AG20443 (cell line): Measurements from ENCODE around the gene ACO2.
"Not testable (repeated sequence)": the region's sequence is repeated elsewhere in the genome, so short reads cannot be mapped to it uniquely, and the experiment has no call there.

Source experiments
- DNase-seq: peaks from one replicate; pipeline ENCODE4 v3.0.0; 2012; ENCODE audit warnings: low spot score, mixed read lengths

Gene ACO2

DNA sequence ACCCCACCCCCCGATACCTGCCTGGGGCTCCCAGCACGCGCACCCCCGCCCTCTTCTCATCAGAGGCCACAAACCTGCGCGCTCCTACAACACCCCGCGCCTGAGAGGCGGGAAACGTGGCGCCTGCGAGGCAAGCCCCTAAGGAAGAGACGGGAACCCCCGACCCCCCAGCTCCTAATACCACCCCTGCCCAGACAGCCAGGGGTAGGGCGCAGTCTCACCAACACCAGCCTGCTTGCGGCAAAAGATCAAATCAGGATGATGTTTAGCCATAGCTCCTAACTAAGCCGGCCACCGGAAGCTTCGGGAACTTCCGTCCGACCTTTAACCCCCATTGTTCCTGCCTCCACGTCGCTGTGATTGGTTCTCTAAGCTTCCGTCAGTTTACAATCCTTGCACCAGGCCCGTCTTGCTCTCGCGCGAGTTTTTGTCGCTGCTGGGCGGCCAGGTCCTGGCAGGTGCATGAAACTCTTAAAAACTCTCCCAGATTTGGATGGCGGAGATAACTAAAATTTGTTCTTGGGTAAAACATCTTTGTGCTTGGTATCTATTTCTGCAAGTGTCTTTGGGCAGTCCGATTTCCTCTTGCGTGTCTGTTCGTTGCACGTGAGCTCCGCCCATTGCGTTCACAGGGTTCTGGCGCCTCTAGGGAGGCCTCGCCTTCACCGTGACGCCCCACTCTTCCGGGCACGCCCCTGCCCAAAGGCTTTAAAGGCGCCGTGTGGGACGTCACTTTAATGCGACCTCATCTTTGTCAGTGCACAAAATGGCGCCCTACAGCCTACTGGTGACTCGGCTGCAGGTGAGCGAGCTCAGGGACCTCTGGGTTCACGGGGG lies at the start of gene ACO2, which contains the start of gene PHF5A:
TSS of gene ACO2 (plus strand) at position 737 of the 837 bp plus-strand sequence. CDS start at position 767, 30 bp downstream.
TSS of gene PHF5A (minus strand) at position 312 of the 837 bp plus-strand sequence. CDS start at position 273, 39 bp downstream.
- DNase-seq, result peak; percentile 96

DNA sequence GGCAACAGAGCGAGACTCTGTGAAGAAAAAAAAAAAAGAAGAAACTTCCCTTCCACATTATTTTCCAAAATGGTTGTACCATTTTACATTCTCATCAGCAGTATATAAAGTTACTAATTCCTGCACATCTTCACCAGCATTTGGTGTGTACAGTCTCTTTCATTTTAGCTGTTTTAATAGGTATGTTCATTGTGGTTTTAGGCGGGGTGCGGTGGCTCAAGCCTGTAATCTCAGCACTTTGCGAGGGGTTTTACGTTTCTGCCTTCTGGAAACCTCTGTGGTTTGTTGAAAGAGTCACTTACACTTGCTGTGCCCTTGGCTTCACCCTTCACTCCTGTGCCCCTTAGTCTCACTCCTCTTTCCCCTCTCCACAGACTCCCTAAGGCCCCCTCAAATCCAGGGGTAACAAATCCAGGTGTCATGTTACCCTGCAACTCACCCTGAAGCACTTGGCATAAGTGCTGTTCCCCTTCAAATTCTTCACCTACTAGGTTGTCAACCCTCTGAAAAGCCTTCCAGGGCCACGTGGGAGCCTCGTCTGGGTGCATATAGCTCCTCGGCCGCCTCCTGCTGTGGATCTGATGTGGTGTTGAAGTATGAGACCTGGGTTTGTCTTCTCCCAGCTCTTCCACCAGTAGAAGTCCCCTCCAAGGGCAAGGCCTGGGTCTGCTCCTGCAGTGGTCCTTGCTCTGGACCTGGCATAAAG lies 43.1 kb upstream of the ACO2 start:
- DNase-seq, result no peak

DNA sequence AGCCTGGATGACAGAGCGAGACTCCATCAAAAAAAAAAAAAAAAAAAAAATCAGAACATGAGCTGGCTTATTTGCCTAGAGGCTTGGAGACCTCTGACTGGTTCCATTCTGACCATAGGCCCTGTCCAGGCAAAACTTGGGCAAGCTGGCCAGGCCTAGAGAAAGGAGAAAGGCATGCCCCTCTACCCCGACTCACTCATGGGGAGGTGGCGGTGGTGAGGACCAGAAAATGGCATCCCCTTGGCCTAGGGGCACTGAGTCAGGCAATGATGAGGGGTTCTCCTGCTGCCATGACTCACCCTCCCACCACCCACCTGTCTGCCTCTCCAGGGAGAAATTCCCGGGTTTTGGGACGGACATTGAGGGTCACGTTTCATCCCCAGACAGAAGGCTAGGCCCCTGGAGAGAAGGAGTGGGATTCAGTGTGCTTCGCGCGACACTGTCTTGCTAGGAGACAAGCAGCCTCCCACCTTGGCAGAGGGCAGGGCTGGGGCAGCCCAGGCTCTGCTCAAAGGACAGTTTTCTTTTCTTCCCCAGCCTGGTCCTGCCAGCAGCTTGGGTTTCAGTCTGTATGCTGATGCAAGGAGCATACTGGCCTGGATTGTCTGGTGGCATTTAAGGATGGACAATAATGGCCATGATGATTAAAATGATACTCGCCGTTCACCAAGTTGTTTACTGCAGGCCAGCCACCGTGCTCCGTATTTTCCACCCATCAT lies 39.5 kb upstream of the ACO2 start:
- DNase-seq, result no peak

DNA sequence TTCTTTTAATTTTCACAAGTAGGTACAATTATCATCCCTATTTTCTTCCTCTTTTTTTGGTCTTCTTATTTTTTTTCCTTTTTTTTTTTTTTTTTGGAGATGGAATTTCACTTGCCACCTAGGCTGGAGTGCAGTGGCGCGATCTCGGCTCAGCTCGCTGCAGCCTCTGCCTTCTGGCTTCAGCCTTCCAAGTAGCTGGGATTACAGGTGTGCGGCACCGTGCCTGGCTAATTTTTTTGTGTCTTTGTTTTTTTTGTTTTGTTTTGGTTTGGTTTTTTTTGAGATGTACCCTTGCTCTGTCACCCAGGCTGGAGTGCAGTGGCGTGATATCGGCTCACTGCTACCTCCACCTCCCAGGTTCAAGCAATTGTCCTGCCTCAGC lies 39.0 kb upstream of the ACO2 start:
- no peak for DNase-seq

DNA sequence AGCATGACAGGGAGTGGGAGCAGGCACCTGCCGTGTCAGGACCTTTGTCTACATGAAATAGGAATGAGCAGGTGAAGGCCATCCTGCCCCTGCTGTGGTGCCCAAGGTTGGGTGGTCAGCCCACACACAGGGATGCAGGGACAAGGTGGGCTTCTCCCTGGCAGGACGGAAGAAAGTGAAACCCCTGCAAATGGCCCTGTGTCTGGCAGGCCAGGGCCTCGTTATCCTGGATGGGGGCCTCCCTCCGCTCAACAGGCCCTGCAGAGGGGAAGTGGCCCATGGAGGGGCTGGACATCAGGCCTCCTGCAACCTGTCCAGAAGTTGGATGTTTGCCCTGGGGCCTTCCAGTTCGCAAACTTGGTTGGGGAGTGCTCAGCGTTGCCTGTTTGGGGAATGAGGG lies 37.3 kb upstream of the ACO2 start:
- no peak for DNase-seq

DNA sequence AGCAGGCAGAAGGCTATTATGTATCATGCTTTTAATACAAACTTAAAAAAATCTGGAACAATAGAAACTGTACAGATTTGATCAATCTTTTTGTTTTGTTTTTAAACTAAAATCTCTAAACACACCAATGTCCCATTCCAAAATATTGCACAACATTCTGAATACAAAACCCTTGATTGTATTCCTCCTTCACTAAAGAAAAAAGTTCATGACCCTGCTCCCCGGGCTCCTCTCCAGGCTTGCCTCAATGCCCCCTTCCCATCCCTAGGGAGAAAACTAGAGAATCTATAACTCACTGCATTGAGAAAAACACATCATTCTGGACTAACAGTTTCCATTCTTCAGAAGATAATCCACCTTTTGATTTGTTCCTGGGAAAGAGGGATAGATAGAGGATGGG lies 35.4 kb upstream of the ACO2 start:
- not testable (repeated sequence) for DNase-seq

DNA sequence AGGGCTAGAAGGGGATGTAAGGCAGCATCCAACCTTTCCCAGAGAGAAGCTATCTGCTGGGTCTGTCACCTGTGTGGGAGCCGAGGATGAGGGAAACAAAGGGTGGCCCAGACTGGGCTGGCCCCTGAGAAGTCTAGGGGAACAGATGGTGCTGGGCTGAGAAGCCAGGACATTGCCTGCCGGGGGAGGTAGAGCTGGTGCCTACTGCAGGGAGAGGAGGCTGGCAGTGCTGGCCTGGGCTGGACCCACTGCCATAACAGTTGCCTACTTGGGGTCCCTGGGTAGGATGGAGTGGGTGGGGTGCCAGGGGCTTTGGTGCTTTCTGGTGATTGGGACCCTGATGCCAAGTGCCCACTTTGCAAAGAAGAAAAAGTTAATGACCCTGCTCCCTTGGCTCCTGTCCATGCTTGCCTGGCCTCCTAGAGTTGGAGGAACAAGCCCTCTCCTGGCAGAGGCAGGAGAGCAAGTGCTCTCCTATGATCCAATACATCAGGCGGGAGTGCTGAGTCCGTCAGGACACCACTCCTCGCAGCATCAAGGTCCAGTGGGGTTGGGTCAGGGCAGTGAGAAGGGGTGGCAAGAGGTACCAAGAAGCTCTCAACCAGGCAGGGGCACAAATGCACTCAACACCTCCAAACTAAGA lies 34.4 kb upstream of the ACO2 start:
- not testable (repeated sequence) for DNase-seq

DNA sequence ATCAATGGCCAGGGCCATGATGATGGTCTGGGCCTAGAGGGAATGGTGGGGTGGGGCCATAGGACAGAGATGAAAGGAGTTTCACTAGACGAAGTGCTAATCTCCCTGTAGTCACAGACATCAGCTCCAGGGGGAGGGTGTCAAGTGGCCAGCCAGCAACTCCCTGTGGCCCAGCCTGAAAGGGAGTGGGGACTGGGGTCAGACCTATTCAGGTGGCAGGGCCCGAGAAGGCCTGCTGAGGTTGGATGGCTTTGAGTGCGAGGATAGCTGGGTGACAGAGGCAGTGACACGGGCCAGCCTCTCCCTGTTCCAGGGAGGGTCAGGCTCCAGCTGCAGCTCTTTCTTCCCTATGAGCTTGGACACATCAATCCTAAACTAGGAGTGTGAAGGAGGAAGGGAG lies 33.4 kb upstream of the ACO2 start:
- no peak for DNase-seq

DNA sequence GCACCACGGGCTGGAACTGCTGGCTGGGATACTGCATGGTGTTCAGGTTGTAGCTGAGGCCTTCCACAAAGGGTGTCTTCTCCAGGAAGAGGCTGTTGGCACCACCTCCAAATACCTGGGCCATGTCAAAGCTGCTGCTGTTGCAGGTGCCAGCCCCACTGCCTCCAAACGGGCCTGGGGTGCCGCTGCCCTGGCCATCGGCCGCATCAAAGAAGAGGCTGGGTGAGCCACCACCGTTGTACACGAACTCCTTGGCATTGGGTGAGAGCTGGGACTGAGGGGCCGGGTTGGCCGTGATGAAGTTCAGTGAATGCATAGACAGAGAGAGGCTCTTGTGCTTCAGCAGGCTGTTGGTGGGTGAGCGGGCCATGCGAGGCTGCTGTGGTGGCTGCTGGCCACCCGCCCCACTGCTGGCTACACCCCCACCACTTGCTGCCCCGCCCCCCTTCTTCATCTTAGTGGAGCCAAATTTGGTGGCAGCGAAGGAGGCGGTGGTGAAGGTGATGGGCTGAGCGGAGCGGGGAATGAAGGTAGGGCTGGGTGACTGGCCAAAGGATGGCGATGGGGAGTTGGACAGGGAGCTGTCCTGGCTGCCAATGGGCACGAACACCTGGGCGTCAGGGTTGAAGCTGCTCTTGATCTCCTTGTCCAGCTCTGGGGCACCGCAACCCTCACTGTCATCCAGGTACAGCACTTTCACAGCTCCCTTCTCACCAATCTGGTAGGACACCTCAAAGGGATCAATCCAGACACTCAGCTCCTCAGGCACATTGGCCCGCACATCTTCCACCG lies 32.4 kb upstream of the ACO2 start:
- DNase-seq, result no peak

DNA sequence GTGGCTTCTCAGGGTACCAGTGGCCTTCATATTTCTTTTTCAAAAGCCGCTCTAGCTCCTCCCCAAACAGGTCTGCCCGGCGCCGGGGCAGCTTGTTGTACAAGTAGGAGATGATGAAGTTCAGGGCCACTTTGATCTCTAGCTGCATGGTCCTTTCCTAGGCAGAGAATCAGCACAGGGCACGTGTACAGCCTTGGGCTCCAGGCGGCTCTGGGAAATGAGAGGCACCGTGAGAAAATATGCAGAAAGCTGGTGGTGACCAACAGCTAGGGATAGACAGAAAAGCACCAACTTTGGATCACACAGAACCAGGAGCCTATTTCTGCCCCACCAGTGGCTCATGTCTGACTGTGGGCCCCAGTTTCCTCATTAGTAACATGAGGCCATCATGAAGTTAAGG lies 31.7 kb upstream of the ACO2 start:
- DNase-seq, result no peak

DNA sequence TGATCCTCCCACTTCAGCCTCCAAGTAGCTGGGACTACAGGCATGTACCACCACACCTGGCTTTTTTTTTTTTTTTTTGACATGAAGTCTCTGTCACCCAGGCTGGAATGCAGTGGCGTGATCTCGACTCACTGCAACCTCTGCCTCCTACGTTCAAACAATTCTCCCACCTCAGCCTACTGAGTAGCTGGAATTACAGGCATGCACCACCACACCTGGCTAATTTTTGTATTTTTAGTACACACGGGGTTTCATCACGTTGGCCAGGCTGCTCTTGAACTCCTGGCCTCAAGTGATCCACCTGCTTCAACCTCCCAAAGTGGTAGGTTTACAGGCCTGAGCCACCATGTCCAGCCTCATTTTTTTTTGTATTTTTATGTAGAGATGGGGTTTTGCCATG lies 28.4 kb upstream of the ACO2 start:
- not testable (repeated sequence) for DNase-seq

DNA sequence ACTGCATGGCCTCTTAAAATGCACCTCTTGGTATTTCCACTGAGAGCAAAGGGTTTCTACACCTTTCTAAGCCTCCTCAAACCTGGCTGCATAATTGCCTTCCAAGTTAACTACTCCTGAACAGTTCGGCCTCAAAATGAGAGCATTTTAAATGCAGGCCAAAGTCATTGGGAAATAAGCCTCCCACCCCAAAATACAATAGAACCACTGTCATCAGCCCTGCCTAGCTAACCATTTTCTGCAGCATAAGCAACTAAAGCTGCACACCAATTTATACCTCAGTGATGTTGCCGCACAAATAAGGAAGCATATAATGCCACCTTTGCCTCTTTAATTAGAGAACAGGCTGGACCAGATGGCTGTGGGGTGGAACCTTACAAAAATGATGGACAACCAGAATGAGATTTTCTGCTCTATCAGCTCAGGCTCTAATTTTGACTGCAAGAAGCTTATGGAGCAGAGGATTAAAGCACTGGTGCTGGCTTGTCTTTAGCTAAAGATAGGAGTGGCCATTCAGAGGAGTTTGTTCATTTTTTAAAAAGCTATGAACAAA lies 26.6 kb upstream of the ACO2 start:
- DNase-seq, result no peak

DNA sequence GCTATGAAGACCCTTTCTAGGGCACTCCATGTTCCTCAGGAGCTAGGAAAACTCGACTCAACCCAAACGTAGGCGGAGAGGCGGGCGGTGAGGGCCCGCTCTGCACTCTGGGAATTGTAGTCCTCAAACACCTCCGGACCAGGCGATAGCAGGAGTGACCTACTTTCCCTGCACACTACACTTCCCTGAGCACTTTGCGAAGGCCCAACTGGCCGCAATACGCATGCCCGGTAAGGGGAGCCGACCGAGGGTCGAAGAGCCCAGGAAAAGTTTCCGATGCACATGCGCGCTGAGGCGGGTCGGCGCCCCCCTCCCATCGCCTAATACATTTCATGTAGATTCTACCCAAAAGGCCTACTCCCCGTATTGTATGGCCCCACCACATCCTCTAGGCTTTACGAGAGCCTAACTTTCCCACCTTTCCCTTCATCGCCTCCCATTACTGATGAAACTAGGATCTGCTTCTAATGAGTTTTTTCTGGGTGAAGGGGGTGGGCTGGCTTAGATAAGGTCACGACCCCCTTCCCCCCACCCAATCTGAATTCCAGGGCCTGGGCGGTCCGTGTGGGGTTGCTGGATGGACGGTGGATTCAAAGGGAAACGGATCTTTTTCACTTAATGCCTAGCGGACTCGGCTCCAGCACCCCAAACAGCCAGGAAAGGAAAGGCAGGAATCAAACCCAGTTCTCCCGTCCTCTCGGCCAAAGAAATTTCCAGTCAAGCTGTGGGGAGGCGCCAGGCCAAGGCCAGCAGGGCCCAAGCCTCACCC lies 24.4 kb upstream of the ACO2 start:
- peak; percentile 90 for DNase-seq

DNA sequence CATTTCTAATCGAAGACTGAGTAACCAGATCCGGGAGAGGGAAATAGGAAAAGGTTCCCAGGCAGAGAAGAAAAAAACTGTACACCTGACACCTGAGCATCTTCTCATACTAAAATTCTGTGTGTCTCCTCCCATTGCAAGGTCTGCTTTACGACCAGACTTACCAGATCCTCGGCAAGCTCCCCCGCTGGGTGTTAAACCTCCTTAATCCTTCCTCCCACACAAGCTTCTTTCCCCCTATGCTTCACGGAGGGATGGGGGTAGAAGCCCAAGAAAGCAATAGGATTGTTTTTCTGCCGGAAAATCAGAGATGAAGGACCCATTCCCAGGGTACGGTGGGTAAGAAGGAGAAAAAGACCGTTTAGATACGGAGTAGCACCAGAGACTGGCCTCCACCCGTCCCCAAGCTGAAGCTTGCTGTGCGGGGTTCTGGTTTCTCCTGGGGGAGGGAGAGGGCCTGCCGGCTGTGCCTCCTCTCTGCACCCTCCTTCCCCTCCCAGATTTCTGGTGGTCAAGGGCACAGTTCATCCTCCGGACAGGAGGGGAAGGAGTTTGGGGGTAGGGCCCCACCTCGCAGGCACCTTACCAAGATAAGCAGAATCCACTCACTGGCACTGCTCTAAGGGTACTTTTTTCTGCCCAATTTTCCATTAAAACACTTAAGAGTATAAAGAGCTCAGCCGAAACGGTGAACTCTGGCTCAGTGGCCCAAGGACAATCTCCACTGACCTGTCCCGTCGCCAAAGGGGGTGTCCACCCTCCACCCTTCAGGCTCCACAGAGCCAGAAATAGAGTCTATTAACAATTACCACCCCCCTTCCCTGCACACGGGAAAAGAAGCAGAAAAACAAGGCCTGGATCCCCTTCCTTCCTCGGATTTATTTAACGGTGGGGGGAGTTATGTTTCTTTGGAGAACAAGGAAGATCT lies 23.5 kb upstream of the ACO2 start:
- DNase-seq, result no peak

DNA sequence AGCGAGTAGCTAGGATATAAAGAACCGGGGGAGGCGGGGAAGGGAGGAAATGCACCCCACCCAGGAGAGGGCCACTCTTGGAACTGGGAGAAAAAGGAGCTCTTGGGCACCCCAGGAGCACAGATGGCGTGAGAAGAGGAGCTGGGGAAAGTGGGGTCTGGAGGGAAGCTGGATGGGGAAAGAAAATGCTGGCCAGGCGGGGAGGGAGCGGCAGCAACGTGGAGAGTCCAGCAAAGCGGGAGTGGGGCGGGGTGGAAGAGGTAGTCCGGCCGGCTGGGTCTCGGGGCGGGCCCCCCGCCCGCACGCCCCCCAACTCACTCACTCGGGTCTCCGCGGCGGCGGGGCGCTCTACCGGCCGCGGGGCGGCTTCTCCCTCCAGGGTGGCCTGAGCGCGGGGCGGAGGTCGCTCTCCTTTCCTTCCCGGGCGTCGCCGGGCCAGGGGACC lies 22.8 kb upstream of the ACO2 start:
- no peak for DNase-seq

DNA sequence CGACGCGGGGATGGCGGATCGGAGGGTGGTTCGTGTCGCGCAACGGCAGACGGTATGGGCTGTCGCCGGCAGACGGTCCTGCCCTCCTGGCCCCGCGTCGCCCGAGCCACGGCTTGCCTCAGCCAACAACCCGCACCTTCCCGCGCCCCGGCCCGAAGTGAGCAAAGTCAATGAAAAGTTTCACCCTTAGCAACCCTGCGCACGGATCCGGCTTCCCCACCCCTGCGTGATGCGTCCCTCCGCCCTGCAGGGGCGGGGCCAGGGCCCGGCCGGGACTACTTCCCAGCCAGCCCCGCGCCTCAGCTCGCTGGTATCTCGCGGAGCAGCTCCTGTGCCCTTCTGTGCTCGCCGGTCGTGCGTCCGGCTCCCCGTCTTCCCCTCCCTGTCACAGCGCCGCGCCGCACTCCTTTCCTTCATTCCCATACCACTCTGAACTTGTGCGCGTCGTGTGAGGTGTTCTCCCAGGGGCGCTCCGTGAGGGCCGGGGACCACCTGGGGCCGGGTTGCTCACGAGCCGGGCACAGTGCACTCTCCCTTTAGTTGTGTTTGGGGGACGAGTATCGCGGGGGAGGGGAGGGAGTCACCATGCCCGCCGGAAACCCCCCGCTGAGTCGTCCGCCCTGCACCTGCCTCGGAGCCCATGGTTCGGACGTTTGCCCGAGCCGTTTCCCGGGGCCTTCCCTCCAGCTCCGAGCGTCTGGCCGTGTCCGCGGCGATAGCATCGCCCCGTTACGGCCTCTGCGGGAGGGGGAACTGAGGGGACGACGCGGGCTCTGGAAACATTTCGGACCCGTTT lies 22.1 kb upstream of the ACO2 start, which contains the start of gene TOB2:
TSS of gene TOB2 (minus strand) at position 163 of the 796 bp plus-strand sequence. CDS start 9,456 bp downstream, outside the sequence.
- DNase-seq, result peak; percentile 91

DNA sequence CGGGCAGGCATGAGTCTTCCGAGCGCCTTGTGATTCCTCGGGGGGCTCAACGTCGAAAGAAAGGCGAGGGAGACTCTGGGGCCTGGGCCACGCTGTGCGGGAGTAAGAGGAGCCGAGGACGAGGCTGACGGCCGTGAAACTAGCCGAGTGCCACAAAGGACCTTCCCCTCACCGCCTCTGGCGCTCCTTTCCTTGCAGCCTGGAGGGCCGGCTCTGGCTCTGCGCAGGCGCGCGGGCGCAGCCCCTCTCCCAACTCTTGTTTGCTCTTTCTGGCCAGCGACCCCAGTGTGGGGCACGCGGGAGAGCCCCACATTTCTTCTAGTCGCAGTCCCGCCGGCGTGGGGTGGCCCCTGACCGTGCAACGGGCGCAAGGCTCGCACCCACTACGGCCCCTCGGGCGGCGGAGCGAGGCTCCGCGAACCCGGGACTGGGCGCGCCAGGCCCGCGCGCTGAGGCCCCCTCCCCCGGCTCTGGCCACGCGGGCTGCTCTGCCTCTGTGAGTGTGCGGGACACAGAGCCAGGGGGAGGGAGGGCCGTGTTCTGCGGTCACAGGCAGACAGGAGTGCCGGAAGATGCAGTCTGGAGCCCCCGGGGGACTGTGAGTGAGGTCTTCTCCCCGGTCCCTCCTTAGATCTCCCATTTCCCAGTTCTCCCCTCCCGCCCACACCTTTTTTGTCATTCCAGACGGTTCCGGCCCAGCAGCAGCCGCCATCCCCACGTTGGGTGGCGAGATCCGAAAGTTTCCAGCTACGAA lies 21.3 kb upstream of the ACO2 start:
- peak; percentile 58 for DNase-seq
